Cardiac fibroblast (primary cell): ENCODE results near the gene PDXDC1.
"Not testable (repeated sequence)": the region's sequence is repeated elsewhere in the genome, so short reads cannot be mapped to it uniquely, and the experiment has no call there.

Experiments
- DNase-seq, 2 donors: peaks; one replicate each; pipeline versions ENCODE4 v3.0.0 to v3.0.0-alpha.2; 2010; ENCODE audit warnings: low read depth in 2 of 2
- H3K4me3 ChIP-seq, 2 donors: replicated peaks in 1 of 2; 1 replicate in 1 of 2; 2 replicates in 1 of 2; pipeline ENCODE4 v1.5.1; 2011; ENCODE audit warnings: low read depth in 2 of 2, low read length in 2 of 2, mild to moderate bottlenecking in 2 of 2, moderate library complexity in 1 of 2
- TF ChIP-seq, protein P1 (sequence below): IDR thresholded peaks from one replicate; pipeline ENCODE4 v1.5.1; 2011; ENCODE audit warnings: low read depth, mild to moderate bottlenecking, low read length, inconsistent platforms

PDXDC1 gene

DNA sequence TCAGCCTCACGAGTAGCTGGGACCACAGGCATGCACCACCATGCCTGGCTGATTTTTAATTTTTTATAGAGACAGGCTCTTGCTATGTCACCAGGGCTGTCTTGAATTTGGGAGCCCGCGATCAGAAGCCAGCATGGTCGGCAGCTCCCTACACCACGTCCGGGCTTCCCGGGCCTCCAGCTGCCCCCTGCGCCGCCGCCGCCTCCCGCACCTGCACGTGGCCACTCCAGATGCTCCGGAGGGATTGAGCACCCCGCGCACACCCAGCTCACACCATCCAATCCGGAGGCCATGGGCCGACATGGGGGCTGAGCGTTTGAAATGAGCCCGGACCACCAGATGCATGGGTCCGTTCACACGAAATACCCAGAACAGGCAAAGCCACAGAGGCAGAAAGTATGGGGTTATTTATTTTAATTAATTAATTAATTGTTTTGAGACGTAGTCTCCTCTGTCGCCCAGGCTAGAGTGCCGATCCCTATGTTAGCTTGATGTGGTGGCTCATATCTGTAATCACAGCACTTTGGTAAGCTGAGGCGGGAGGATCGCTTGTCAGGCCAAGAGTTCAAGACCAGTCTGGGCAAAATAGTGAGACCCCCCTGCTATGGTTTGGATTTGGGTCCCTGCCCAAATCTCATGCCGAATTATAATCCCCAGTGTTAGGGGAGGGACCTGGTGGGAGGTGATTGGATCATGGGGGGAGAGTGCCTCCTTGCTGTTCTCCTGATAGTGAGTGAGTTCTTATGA is 17.1 kb upstream of the PDXDC1 start:
- H3K4me3 ChIP-seq: no peak overlapping the region
- TF ChIP-seq, protein P1, sequence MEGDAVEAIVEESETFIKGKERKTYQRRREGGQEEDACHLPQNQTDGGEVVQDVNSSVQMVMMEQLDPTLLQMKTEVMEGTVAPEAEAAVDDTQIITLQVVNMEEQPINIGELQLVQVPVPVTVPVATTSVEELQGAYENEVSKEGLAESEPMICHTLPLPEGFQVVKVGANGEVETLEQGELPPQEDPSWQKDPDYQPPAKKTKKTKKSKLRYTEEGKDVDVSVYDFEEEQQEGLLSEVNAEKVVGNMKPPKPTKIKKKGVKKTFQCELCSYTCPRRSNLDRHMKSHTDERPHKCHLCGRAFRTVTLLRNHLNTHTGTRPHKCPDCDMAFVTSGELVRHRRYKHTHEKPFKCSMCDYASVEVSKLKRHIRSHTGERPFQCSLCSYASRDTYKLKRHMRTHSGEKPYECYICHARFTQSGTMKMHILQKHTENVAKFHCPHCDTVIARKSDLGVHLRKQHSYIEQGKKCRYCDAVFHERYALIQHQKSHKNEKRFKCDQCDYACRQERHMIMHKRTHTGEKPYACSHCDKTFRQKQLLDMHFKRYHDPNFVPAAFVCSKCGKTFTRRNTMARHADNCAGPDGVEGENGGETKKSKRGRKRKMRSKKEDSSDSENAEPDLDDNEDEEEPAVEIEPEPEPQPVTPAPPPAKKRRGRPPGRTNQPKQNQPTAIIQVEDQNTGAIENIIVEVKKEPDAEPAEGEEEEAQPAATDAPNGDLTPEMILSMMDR: no peak
- no peak for DNase-seq

DNA sequence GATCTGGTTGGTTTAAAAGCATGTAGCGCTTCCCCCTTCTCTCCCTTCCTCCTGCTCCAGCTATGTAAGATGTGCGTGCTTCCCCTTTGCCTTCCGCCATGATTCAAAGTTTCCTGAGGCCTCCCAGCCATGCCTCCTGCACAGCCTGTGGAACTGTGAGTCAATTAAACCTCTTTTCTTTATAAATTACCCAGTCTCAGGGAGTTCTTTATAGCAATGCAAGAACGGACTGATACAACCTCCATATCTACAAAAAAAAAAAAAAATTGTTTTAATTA is 16.6 kb upstream of the PDXDC1 start:
- TF ChIP-seq, protein P1: no peak
- no peak overlapping the region for H3K4me3 ChIP-seq
- DNase-seq: no peak

DNA sequence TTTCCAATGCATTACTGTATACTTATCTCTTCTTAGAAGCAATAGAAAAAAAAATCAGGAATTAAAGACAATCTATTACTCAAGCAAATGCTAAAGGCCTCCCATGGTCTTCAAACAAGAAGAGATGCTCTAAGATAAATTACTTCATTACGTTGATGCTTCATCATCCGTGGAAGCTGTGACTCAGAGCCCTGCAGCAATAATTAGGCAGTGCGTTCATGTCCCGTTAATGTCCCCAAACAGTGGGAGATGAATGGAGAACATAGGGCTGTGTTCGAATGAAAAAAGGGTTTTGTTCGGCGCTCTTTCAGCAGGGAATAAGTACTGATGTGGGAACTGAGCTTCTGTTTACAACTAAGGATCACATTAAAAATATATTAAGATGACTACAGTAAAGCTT is 15.9 kb upstream of the PDXDC1 start:
- TF ChIP-seq, protein P1: no peak

DNA sequence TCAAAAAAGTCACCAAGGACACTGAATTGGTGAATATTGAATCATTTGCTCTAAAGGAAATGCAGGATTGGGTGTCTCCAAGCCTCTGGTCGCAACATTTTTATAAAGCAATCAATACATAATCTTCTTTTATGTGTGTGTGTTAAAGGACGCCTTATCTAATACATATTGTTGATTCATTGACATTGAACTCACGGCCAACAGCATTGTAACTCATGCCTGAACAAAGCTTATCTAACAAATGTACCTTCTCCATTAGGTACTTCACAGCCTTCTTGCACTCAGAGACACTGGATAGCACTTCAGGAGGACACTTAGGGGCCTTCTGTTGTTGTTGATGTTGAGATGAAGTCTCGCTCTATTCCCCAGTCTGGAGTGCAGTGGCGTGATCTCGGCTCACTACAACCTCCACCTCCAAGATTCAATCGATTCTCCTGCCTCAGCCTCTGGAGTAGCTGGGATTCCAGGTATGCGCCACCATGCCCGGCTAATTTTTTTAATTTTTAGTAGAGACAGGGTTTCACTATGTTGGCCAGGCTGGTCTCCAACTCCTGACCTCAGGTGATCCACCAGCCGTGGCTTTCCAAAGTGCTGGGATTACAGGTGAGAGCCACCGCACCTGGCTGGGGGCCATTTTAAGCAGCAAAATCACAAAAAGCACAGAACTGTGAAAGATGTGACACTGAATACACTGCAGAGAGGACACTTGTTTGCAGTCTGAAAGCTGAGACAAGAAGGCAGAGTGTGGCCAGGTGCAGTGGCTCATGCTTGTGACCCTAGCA is 13.2 kb upstream of the PDXDC1 start:
- no peak overlapping the region for H3K4me3 ChIP-seq
- no peak for DNase-seq
- TF ChIP-seq, protein P1: no peak

More for the DNA sequence above, 15.9 kb upstream of the PDXDC1 start:
- DNase-seq: no peak
- no peak overlapping the region for H3K4me3 ChIP-seq

DNA sequence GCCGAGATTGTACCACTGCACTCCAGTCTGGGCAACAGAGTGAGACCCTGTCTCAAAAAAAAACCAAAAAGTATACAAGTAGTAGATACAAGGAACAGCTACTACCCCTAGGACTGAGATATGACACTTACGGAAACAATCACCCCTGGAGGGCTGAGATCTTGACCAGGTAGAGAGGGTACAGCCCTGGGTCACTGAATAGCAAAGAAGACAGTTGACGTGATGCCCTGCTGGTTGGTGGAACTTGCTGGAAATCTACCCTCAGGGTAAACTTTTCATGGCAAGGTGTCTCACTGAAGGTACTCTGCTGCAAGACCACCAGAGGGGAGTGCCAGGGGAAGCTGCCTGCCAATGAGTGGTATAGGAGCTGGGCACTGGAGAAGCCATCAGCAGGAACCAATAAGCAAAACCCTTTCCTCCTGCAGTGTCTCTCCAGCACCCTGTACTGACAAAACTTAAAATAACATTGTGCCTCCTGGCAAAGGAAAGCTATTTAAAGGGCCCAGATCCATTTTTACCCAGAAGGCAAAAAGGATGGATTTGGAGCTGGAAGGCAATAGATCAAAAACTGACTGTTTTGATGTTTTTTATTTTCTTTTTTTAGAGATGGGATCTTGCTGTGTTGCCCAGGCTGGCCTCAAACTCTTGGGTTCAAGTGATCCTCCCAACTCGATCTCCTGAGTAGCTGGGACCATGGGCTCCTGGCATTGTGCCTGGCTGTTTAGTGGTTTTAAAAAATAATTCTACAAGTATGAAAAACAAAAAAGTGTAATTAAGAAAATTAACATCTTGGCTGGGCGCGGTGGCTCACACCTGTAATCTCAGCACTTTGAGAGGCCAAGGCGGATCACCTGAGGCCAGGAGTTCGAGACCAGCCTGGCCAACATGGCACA is 11.3 kb upstream of the PDXDC1 start:
- H3K4me3 ChIP-seq: no peak overlapping the region
- TF ChIP-seq, protein P1: no peak
- DNase-seq: no peak

DNA sequence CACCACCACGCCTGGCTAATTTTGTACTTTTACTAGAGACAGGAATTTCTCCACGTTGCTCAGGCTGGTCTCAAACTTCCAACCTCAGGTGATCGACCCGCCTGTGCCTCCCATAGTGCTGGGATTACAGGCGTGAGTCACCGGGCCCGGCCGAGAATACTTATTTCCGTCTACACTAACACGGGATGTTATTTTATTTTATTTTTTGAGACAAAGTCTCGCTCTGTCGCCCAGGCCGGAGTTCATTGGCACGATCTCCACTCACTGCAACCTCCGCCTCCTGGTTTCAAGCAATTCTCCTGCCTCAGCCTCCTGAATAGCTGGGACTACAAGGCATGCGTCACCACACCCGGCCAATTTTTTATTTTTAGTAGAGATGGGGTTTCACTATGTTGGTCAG is 9.5 kb upstream of the PDXDC1 start:
- TF ChIP-seq, protein P1: no peak
- no peak overlapping the region for H3K4me3 ChIP-seq
- DNase-seq: no peak

DNA sequence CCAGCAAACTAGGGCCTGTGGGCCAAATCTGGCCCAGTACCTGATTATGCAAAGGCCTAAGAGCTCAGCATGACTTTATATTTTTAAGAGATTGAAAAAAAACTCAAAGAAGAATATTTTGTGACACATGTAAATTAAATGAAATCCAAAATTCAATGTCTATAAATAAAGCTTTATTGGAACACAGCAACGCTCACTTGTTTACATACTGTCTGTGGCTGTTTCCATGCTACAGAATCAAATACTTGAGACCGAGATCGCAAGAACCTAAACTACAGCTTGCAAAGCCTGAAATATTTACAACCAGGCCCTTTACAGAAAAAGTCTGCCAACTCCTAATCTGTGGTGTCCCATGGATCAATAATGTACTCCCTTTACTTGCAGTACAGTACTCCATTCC is 5.0 kb upstream of the PDXDC1 start:
- not testable (repeated sequence) for DNase-seq, H3K4me3 ChIP-seq

DNA sequence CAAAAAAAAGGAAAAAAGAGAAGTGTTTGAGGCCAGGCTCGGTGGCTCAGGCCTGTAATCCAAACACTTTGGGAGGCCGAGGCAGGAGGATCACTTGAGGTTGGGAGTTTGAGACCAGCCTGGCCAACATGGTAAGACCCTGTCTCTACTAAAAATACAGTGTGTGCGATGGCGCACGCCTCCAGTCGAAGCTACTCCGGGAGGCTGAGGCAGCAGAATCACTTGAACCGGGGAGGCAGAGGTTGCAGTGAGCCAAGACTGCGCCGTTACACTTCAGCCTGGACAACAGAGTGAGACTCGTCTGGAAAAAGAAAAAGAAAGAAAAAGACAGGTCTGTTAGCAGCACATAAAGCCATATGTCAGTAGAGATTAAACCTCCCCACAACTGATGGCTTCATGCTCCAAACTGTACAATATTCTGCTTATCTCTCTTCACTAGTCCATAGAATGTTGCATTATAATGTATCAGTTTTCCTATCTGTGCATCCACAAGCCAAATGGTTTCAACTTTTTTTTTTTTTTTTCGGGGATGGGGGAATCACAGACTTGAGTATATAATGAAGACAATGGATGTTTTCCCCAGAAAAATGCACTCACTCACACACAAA is 3.1 kb upstream of the PDXDC1 start:
- not testable (repeated sequence) for H3K4me3 ChIP-seq, DNase-seq

DNA sequence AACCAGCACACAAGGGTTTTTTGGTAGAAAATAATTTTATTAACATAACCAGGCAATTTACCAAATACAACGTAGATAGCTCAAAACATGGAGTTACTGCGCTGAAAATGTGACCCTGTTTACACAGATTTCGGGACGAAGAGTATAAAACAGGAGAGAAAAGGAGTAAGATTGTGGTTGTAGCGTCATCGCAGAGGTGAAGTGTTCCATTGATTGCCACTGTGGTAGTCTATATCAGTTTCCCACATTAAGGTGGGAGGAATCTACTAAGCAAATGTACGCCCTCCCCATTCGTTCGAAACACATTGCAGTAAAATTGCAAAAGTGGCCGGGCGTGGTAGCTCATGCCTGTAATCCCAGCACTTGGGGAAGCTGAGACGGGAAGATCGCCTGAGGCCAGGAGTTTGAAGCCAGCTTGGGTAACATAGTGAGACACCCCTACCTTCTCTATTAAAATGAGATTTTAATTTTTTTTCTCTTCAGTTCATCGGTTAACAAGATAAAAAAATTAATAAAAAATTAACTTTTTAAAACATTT is 972 bp upstream of the PDXDC1 start:
- not testable (repeated sequence) for DNase-seq
- H3K4me3 ChIP-seq: peak overlapping the region; percentile 74 to 83

DNA sequence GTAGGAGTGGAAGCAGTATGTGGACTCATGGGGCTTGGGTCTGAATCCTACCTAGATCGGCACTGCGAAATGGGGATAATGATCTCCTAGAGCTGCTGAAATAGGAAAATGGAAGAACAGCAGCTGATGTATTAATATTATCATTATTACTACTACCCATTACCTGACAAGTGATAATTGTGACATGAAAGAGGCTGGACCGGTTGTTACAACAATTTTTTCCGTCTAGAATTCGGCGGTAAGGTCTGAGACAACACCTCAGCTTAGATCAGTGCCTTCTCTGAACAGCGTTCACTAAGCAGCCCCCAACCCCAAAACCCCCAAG is 533 bp upstream of the PDXDC1 start:
- H3K4me3 ChIP-seq: peak overlapping the region; percentile 74 to 83
- DNase-seq: peak; percentile 50 to 60
